Glomerular visceral epithelial cell (primary cell): ENCODE results near the gene RAB21.
"Not testable (repeated sequence)": the region's sequence is repeated elsewhere in the genome, so short reads cannot be mapped to it uniquely, and the experiment has no call there.

Source experiments
- DNase-seq: peaks from one replicate; pipeline ENCODE4 v3.0.0-alpha.2; 2016; ENCODE audit errors: extremely low spot score

The RAB21 gene

GRCh38 chr12:71799106-71799505, 44.4 kb downstream of the RAB21 start:
- DNase-seq: peak; percentile 27

- no peak for DNase-seq
Observed at GRCh38 chr12:71800177-71800576, 45.5 kb downstream of the RAB21 start.

DNA sequence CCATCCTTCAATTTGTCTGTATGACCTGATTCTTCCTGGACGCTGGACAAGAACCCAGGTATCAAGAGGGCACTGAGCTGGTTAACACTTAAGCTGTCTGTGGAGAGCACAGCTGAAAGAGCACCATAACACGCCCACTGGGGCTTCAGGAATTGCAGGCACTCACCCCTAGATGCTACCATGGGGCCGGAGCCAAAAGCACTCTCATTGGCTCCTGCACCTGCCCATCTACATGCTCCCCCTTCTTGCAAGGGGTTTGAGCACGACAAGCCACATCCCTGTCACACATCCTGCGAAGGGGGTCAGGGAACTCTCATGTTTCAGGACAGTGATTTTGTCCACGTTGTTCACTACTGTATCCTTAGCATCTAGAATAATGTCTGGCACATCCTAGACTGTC, 49.8 kb downstream of the RAB21 start:
- no peak for DNase-seq

DNA sequence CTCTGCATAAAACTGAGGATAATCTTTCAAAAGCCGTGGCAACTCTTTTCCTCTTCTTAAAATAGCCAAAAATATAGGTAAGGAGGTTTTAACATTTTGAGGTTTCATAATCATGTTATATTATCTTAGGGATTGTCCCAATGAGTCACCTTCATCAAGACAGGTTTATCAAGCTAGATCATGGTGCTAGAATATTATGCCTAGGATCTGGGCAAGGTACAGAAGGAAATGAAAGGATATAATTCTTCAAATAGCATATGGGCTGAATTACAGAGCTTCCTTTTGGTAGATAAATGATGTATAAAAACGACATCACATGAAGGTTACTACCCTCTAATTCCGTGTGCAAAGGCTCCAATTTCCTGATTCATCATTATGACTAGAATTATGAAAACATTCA, 56.3 kb downstream of the RAB21 start:
- DNase-seq: no peak

- not testable (repeated sequence) for DNase-seq
Observed at GRCh38 chr12:71815242-71815641, 60.6 kb downstream of the RAB21 start.

- DNase-seq: not testable (repeated sequence)
Observed at GRCh38 chr12:71822088-71822487, 67.4 kb downstream of the RAB21 start.

DNA sequence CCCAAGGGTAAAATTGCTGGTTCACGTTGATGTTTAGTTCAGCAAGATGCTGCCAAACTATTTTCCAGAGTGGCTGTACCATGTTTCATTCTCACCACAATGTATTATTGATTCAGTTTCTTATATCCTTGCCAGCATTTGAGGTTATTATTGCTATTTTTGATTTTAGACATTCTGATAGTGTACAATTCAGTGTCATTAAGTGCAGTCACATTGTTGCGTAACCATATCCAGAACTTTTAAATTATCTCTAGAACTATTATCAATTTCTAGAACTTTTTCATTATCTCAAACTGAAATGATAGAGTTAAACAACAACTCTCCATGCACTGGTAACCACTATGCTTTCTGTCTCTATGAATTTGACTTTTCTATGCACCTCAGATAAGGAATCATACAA, 74.2 kb downstream of the RAB21 start:
- DNase-seq: no peak

GRCh38 chr12:71837356-71837755, 82.7 kb downstream of the RAB21 start:
- no peak for DNase-seq

DNA sequence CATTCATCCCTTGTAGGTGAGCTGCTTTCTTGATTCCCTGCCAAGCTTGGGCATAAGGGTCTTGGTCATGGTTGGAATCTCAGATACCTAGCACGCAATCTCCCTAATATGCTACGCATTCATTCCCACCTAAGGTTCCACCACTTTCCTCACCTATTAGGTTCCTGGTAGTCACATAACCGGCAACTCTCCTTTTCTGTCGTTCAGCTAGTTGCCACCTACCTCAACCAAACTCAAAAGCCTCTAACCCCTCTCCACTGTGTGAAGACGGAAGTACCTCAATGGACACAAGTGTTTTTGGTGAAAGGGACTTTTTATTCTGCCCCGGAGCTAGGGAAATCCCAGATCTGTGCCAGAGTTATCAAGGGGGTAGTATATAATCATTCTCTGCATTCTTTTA, 83.6 kb downstream of the RAB21 start:
- DNase-seq: no peak

- DNase-seq: no peak
Observed at GRCh38 chr12:71838676-71839075, 84.0 kb downstream of the RAB21 start.

GRCh38 chr12:71840231-71840847, 85.7 kb downstream of the RAB21 start:
- DNase-seq: peak; percentile 22

- DNase-seq: peak; percentile 23
Observed at GRCh38 chr12:71846322-71846940, 91.8 kb downstream of the RAB21 start.

- DNase-seq: no peak
Observed at GRCh38 chr12:71848212-71848611, 93.5 kb downstream of the RAB21 start.

DNA sequence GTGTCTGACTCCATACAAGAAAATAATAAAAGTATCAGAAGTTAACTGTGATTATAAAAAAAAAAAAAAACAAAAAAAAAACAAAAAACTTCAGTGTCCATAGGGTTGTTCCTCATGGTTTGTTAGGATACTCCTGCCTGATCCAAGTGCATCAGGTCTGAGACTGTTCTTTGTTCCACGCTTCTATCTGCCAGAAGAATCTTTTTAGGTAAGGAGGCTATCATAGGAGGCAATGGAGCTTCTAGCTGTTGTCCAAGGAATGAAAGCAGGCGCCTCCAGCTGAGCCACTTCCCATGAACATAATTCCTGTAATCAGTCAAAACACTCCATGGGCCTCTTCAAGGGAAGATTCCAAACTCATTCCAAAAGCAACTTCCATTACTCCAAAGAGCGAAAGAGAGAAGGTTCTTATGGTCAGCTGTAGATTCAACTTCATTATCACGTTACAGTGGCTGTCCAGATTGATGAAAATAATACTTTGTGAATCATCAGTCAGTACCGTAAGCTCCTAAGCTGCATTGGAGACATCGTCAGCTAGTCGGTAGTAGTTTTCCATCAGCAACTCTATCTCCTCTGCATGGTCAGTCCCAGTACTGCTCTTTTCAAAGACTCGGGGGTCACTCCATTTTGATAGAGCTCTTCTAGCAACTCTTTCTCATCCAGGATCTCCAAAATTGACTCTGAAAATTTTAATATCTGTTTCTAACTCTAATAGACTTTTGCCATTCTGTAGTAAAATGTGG, 94.6 kb downstream of the RAB21 start:
- no peak for DNase-seq
